ENCODE data around the gene NMT1. TPM values are rescaled to one million over a fixed set of nuclear protein-coding genes. Genes with fewer than 3 reads are reported as not detected.

The NMT1 gene
- total RNA-seq, 2 donors from 2014 or later = 39.4 to 68.5 TPM

DNA sequence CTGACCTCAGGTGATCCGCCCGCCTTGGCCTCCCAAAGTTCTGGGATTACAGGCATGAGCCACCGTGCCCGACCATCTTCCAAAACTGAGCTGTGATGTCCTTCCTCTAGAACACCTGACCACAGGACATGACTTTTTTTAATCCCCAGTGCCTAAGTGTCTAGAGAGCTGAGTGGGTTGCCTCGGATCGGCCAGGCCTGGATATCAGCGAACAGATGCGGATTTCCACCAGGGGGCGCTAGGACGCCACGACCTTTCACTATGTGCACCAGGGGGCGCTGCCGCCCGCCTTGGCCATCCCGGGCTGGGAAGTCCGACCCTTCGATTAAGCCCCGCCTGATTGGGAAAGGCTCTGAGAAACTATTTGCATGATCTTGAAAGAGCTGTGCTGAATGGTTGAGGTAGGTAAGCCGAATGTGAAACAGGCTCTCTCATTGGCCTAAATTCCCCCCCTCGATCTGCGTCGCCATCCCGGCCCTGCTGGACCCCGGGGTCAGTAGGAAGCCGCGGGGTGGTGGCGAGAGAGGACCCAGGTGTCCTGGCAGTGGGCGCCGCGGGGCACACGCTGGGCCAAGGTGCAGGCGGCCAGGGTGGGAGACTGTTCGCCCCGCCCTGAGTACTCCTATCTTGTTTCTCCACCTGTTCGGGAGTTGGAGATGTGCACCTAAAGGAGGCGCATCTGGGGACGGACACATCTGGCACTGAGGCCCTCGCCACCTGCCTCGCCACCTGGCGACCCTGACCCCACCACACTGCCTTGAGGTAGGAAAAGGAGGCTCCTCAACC, 74.3 kb downstream of the NMT1 start, which contains the start of gene ACBD4:
ACBD4 (plus strand) TSS at position 496 of the 786 bp plus-strand sequence. CDS start 458 bp downstream, outside the sequence.
- H3K4me1 ChIP-seq (replicated peaks) = peaks cover 6% of the 10 kb centered on the region
- TF ChIP-seq POLR2AphosphoS5 (IDR thresholded peaks at IDR 0.05) (peak; percentile 98), POLR2A (IDR thresholded peaks at IDR 0.05) (peak; percentile 76)
- TF ChIP-seq, protein P1, sequence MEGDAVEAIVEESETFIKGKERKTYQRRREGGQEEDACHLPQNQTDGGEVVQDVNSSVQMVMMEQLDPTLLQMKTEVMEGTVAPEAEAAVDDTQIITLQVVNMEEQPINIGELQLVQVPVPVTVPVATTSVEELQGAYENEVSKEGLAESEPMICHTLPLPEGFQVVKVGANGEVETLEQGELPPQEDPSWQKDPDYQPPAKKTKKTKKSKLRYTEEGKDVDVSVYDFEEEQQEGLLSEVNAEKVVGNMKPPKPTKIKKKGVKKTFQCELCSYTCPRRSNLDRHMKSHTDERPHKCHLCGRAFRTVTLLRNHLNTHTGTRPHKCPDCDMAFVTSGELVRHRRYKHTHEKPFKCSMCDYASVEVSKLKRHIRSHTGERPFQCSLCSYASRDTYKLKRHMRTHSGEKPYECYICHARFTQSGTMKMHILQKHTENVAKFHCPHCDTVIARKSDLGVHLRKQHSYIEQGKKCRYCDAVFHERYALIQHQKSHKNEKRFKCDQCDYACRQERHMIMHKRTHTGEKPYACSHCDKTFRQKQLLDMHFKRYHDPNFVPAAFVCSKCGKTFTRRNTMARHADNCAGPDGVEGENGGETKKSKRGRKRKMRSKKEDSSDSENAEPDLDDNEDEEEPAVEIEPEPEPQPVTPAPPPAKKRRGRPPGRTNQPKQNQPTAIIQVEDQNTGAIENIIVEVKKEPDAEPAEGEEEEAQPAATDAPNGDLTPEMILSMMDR (IDR thresholded peaks at IDR 0.05) = peak; percentile 99 to 100 (median 100)
- peak within 1 kb of the TSS; percentile 50 to 67 for H3K4me3 ChIP-seq
- intact Hi-C loops (cut with DNase I) = loop anchor here (1.0 kb wide), 1 partner anchor 62 kb away; no protein-coding TSS in a partner anchor
- 5% methylated on average over 40 of the region's 40 CpGs for WGBS
- H3K27ac ChIP-seq = peak within 1 kb of the TSS; percentile 49 to 82
- H3K36me3 ChIP-seq = no peaks in the 10 kb centered on the region
- no peaks in the 10 kb centered on the region for H3K9me3 ChIP-seq
- H3K27me3 ChIP-seq (replicated peaks; ENCODE audit: insufficient read depth) = no peaks in the 10 kb centered on the region
- DNase-seq (ENCODE audit: low spot score) = peak; percentile 96

DNA sequence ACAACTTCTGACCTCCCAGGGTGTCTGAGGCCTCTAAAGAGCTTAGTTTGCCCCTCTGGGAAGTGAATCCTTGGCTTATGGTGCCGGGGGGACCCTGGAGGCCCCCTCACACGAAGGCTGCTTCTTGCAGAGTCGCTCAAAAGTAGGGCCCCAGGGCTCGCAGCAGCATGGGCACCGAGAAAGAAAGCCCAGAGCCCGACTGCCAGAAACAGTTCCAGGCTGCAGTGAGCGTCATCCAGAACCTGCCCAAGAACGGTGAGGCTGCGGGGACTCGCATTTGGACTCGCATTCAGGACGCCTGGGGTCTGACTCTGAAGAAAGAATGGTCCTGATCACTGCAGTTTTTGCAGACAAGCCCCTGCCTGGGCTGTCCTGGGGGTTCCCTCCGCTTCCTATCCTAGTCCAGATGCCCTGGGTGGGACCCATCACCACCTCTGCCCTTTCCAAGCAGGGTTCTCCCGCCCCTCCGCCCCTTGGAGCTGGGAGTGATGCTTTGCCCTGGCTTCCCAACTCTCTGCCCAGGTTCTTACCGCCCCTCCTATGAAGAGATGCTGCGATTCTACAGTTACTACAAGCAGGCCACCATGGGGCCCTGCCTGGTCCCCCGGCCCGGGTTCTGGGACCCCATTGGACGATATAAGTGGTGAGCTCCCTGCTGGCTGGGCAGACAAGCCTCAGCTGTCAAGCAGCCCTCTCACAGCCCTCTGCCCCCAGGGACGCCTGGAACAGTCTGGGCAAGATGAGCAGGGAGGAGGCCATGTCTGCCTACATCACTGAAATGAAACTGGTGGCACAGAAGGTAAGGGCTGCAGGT, 75.1 kb downstream of the NMT1 start:
- DNase-seq (ENCODE audit: low spot score) = no peak
- Histone ChIP-seq H3K36me3 (no peaks in the 10 kb centered on the region), H3K9me3 (no peaks in the 10 kb centered on the region), H3K4me3 (peak overlapping the region; percentile 50 to 67), H3K4me1 (replicated peaks) (peaks cover 6% of the 10 kb centered on the region), H3K27ac (peak overlapping the region; percentile 49 to 82), H3K27me3 (replicated peaks; ENCODE audit: insufficient read depth) (no peaks in the 10 kb centered on the region)
- intact Hi-C loops (cut with DNase I) = loop anchor here (1.0 kb wide), 1 partner anchor 61 kb away; no protein-coding TSS in a partner anchor
- 46% methylated on average over 21 of the region's 21 CpGs for WGBS
- TF ChIP-seq POLR2A (IDR thresholded peaks at IDR 0.05) = no peak
- TF ChIP-seq POLR2AphosphoS5 (IDR thresholded peaks at IDR 0.05) = no peak
- TF ChIP-seq, protein P1 (IDR thresholded peaks at IDR 0.05) = no peak

DNA sequence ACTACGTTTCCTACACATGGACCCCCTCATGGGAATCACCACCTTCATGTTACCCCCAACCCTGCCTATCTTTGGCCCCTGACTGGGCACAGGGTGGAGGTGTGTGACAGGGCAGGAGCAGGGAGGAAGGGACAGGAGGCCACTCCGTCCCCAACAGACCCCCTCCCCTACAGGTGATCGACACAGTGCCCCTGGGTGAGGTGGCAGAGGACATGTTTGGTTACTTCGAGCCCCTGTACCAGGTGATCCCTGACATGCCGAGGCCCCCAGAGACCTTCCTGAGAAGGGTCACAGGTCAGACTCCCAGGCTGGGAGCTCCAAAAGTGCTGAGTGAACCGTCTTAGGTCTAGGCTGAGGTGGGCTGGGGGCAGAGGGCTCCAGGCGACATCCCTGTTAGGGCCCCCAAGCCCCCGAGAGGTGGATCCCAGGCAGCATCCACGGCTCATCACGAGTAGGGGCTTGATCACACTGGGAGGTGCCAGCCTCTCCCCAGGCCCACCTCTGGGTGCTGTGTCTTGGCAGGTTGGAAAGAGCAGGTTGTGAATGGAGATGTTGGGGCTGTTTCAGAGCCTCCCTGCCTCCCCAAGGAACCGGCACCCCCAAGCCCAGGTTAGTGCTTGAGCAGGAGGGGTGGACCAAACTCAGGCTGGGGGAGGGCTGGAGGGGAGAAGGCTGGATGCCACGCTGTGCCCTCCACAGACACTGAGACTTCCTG, 75.9 kb downstream of the NMT1 start:
- H3K4me3 ChIP-seq = no peak overlapping the region
- H3K4me1 ChIP-seq (replicated peaks) = peaks cover 6% of the 10 kb centered on the region
- H3K9me3 ChIP-seq = no peaks in the 10 kb centered on the region
- H3K27me3 ChIP-seq (replicated peaks; ENCODE audit: insufficient read depth) = no peaks in the 10 kb centered on the region
- TF ChIP-seq, protein P1 (IDR thresholded peaks at IDR 0.05) = no peak
- TF ChIP-seq POLR2AphosphoS5 (IDR thresholded peaks at IDR 0.05) (no peak), POLR2A (IDR thresholded peaks at IDR 0.05) (no peak)
- no peak overlapping the region for H3K27ac ChIP-seq
- no peaks in the 10 kb centered on the region for H3K36me3 ChIP-seq
- intact Hi-C loops (cut with DNase I) = no loop called here
- 83% methylated on average over 12 of the region's 12 CpGs for WGBS
- DNase-seq (ENCODE audit: low spot score) = no peak

DNA sequence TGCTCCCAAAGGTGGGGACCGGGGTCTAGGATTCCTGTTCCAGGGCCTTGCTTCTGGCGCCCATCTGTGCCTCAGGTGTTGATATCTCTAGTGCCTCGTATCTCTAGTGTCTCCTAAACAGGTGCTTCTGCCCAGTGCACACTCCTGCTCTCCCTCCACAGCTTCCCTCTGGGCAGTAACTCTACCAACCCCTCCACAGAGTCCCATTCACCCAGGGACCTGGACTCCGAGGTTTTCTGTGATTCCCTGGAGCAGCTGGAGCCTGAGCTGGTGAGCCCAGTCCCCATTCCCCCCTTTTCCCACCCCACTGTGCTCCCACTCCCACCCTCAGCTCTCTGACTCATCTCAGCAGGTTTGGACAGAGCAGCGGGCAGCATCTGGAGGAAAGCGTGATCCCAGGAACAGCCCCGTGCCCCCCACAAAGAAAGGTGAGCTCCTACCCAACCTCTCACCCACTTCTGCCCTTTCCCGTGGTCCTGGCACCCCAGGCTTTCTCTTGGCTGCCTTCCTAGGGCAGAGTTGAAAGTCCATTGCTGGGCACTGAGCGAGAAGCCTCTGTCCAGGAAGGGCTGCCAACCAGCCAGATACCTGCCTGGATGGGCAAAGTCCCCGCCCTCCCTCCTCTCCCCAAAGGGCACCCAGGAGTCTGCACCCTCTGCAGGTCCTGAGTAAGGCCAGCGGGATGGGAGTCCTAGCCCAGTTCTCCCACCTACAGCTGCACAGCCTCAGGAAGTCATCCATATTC, 76.6 kb downstream of the NMT1 start:
- no peak overlapping the region for H3K27ac ChIP-seq
- no peak for DNase-seq (ENCODE audit: low spot score)
- no peaks in the 10 kb centered on the region for H3K9me3 ChIP-seq
- H3K4me3 ChIP-seq = no peak overlapping the region
- no peaks in the 10 kb centered on the region for H3K27me3 ChIP-seq (replicated peaks; ENCODE audit: insufficient read depth)
- intact Hi-C loops (cut with DNase I) = no loop called here
- TF ChIP-seq, protein P1 (IDR thresholded peaks at IDR 0.05) = no peak
- TF ChIP-seq POLR2AphosphoS5 (IDR thresholded peaks at IDR 0.05) (no peak), POLR2A (IDR thresholded peaks at IDR 0.05) (no peak)
- 81% methylated on average over 11 of the region's 11 CpGs for WGBS
- H3K36me3 ChIP-seq = no peaks in the 10 kb centered on the region
- peaks cover 6% of the 10 kb centered on the region for H3K4me1 ChIP-seq (replicated peaks)

Measured in prostate gland (tissue), 2 donors.